CMK (cell line): ENCODE data around the gene TPP2.

Experiments used
- DNase-seq: peaks from one replicate; pipeline ENCODE4 v3.0.0-alpha.2; 2010; ENCODE audit warnings: low read depth

Gene TPP2

DNA sequence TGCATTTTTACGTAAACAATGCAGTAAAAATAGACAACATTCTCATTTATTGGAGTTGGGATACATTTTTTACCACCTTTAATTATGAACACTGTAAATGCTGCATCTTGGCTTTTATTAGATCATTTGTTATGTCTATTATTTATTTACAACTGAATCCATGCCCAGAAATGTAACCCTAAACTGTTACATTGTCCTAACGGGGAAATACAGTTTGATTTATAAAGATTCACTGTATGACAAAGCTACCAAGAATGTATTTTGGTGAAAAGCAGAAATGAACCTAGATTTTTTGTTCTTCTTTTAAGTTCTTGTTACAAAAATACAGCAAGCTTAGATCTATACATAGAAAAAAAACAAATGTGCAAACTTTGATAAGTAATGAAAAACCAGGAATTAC is 97.0 kb downstream of the TPP2 start:
- no peak for DNase-seq

DNA sequence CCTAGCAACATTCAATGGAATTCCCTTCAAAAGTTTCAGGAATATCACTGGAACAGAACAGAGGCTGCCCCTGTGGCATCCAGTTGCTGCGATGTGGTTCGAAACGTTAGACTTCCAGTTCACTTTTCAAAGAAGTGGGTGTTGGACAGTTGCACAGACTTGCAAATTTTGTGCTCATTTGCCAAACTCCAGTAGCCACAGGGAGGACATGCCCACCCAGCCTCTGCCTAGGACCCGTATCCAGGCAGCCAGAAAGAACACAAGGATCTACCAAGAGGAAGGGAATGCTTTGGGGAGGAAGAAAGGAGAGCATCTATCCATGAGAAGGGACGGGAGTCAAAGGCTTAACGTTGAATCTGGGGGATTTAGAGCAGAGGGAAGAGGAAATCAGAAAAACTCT is 98.2 kb downstream of the TPP2 start, which contains the start of gene METTL21C:
Gene METTL21C (minus strand): TSS at position 108 of the 400 bp plus-strand sequence. CDS start 546 bp downstream, outside the sequence.
- DNase-seq = no peak

GRCh38 chr13:102696465-102696864 is 99.7 kb downstream of the TPP2 start:
- DNase-seq = no peak

DNA sequence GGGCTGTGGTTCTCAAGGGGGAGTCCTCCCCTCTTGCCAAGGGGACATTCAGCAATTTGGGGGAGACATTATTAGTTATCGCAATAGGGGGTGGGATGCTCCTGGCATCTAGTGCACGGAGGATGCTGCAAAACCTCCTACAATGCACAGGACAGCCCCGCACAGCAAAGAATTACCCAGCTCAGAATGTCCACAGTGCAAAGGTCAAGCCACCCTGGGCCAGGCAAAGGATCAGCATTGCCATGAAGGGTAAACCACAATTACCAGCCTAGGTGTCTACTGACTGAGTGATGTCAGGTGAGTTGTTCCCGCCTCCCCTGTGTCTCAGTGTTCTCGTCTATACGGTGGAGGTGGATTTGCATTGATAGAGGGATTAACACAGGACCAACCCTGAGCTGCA is 100.5 kb downstream of the TPP2 start:
- no peak for DNase-seq

DNA sequence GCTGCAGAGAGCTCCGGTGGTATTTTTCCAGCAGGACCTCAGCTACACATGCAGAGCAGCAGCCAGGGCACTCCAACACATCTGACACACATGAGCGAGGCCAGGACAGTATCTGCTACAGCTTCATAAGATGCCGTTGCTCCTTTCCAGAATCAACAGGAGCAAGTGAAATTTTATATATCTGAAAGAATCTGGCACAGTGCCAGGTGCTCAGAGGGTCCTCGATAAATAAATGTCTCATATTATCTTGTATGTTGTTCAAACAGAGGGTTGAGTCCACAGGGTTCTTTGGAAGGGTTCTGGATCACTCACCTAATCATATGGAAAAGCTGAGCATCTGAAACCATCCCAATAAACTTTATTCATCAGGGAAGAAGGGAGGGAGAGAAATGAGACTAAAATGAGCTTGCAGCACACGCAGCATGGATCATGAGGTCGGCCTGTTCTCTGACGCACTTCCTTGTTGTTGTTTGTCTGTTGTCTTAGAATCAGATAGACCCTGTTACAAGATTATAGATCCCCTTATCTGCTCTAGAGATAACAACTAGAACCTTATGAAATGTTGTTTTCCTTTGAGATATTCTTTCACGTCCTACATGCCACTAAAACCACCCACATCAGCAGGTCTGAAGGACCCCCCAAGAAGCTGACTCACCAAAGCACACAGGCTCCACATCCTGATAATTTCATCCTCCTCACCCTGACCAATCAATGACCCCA is 101.3 kb downstream of the TPP2 start:
- no peak for DNase-seq

GRCh38 chr13:102698649-102698980 is 101.8 kb downstream of the TPP2 start:
- no peak for DNase-seq

GRCh38 chr13:102699504-102699903 is 102.7 kb downstream of the TPP2 start:
- no peak for DNase-seq

GRCh38 chr13:102700088-102701031 is 103.6 kb downstream of the TPP2 start:
- no peak for DNase-seq

- DNase-seq = no peak
These were observed 104.5 kb downstream of the TPP2 start for GRCh38 chr13:102701331-102701730.

DNA sequence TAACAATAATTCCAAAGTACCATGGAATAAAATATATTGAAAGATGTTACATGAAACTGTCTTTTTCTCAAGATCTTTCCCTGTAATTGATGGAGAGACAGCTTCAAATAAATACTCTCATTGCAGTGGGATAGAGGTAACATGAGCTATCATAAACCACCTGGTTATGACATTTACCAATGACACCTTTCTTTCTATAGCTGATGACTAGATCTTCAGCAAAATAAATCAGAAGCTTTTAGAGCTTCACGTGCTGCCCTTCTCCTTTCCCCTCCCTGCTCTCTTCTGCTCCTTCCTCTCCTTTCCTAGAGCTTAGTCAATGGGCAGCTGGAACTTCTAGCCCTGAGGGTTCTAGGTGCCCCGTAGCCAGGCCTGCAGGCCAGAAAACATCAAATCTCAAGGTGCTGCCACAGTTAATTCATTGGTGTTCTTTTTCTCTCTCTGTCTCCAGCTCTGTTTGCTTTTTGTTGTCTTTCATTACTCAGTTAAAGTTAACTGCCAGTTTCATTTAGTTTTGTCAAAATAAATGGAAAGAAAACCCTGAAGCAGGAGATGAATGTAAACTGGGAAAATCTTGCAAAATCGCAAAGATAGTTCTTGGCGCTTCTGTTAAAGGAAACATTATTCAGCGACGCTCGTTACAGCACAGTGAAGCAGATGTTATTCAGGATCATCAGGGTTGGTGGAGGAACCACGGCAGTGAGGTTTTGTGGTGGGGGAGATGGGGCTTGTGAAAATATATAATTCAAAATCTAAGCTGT is 106.4 kb downstream of the TPP2 start:
- no peak for DNase-seq

DNA sequence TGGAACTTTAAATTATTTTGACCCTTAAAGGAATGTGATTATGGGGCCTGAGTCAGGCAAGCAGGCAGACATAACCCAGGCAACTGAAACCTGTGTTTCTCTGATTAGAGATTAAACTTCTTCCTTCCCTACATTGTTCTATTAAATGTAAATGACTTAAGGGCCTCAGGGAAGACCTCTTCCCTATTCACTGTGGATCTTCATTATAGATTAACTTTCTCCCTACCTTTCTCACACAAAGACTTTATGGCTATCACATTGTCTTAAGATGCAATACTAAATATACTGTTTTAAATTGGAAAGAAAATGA is 106.9 kb downstream of the TPP2 start:
- no peak for DNase-seq

DNA sequence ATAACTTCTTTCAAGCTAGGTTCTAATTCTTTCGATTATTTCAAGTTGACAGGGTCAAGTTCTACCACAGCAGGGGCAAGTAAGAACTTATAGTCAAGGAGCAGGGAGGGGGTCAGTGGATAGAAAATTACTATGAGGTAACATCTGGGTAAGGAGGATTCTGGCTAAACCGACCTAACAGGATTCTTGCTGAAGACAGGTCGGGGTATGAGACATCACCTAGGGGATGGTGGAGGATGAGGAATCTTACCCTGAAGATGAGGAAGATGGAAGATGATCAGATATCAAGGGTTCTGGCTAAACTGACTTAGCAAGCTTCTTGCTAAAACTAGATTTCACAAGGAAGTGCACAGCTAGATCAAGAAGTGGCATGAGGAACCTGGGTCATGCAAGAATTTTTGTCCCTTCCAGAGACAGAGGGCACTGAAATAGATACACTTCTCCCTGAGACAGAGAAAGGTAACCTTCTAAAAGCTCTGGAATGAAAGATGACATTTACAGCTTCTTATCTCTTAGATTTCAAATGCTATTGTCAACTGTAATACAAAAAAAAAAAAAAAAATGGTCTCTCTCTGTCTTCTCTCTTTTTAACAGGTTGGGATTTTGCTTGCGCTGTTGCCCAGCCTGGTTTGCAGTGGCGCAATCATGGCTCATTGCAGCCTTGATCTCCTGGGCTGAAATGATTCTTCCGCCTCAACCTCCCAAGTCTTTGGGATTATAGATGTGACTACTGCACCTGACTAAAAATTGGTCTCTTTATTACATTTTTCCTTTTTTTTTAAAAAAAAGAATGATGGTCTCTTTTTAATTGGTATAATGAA is 107.7 kb downstream of the TPP2 start:
- no peak for DNase-seq

GRCh38 chr13:102707467-102707866 is 110.7 kb downstream of the TPP2 start:
- no peak for DNase-seq

GRCh38 chr13:102708211-102708610 is 111.4 kb downstream of the TPP2 start:
- DNase-seq = no peak

DNA sequence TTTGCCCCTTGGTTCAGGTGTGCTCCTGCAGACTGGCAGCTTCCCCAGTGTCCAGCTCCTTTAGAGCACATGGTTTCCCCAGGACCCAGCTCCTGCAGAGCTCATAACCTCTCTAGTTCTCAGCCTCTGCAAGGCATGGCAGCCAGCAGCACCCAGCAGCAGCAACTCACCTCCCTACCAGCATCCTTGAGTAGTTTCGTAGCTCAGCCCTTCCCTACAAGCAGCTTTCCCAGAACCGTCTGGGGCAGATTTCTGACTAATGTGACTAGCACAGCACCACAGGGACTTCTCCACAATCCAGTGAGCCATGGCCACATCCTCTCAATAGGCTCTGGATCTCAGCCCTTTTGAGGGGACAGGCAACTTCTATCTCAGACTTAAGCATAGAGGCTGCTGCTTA is 112.2 kb downstream of the TPP2 start:
- DNase-seq = no peak

- DNase-seq = no peak
These were observed 112.8 kb downstream of the TPP2 start for GRCh38 chr13:102709536-102709935.

DNA sequence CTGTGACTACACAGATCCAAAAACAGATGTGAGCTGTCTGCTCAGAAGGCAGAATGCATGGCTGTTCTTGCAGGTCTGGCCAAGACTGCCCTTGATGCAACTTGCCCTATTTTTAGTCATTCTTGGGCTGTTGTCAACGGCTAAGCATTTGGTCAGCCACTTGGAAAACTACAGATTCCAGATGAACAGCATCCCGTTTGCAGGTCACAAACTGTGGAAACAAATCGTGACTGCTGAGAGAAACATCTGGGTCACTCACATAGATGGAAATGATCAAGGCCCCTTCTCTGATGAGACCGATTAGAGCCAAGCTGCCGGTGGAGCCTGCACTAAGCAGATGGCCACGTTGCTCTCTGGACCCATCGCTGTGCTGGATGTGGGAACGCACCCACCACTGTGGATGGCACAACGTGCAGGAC is 113.5 kb downstream of the TPP2 start:
- no peak for DNase-seq

DNA sequence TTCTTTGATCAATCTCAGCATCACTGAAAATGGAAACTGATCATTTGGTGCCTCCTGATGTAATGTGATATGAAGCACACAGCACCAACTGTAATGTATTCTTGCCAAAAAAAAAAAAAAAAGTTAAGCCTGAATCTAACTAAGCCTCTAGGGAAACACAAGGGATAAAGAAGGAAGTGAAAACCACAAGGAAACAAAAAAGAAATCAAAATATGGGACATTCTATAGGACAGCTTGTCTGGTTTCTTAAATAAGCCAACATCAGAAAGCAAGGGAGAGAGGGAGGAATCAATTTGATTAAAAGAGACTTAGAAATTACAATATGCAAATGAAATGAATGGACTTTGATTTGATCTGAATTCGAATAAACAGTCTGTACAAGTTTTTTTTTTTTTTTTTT is 118.7 kb downstream of the TPP2 start:
- no peak for DNase-seq

DNA sequence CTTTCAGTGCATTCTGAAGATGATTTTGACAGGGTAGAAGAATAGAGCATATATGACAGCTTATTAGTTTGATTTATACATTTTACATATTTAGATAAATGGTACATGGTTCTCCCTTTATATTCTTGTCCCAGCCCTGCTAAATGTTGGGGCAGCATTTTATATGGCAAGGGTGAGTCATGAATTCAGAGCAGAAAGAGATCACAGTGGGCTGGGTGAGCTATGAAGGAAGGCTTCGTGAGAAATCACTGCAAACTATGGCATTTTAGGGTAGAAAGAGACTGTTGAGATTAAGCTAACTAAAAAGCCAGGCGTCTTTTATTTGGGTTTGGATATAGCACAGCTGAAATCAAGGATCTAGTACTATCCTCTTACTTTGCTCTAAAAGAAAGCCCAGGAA is 122.0 kb downstream of the TPP2 start:
- no peak for DNase-seq

- no peak for DNase-seq
These were observed 125.0 kb downstream of the TPP2 start for GRCh38 chr13:102721800-102722231.

DNA sequence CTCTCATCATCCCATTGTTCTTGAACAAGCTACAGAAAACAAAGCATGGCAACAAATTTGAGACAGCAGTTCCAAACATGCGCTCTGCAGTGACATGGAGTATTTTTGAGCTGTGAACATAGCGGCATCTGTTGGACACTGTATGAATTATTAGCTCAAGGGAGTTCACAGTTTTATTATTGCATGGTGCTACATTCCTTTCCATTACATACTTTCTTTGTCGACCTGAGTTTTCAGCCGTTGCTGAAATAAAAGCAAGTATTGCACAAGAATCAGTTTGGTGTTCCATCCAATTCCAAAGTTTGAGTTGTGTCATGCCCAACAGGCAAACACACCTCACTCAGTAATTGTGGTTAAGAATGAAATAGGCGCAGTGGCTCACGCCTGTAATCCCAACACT is 128.1 kb downstream of the TPP2 start:
- no peak for DNase-seq

- DNase-seq = no peak
These were observed 129.6 kb downstream of the TPP2 start for GRCh38 chr13:102726430-102726829.
